Tibial nerve (tissue), 4 donors: ENCODE results near the gene SLC35G6.

Source experiments
- CTCF ChIP-seq, 5 experiments: fragments of 200-600 bp in 3 of 5; fragments of 450-650 bp in 2 of 5; sonication (generic) in 3 of 5; IDR thresholded peaks; one replicate each; pipeline ENCODE4 v1.5.1; 2016 to 2019; ENCODE audit warnings: antibody characterized with exemption in 5 of 5, mild to moderate bottlenecking in 3 of 5, moderate library complexity in 2 of 5
- EP300 ChIP-seq, 2 donors: sonication (generic); formaldehyde crosslinking; IDR thresholded peaks; one replicate each; pipeline ENCODE4 v1.6.1; 2017; ENCODE audit warnings: antibody characterized with exemption in 2 of 2, mild to moderate bottlenecking in 1 of 2
- POLR2A ChIP-seq, 2 donors: fragments of 450-650 bp; IDR thresholded peaks; one replicate each; pipeline ENCODE4 v1.6.1; 2017; ENCODE audit warnings: antibody characterized with exemption in 2 of 2, mild to moderate bottlenecking in 2 of 2, moderate library complexity in 2 of 2

DNA sequence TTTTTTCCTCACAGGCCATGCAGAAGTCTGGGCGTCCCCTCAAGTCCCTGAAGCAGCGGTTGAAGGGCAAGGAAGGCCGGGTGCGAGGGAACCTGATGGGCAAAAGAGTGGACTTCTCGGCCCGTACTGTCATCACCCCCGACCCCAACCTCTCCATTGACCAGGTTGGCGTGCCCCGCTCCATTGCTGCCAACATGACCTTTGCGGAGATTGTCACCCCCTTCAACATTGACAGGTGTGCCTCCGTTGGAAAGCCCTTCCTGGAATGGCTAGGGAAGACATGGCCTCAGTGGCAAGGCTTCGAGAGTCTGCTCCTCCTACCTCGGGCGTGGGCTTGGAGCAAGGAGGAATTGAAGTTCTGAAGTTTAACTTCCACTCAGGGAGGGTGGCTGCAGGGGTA, 16.4 kb downstream of the SLC35G6 start:
- TF ChIP-seq CTCF (IDR thresholded peaks at IDR 0.05) (no peak), POLR2A (IDR thresholded peaks at IDR 0.05) (no peak), EP300 (IDR thresholded peaks at IDR 0.05) (no peak)
